HepG2 (cell line): ENCODE data around the gene SLC27A1. TPM values are rescaled to one million over a fixed set of nuclear protein-coding genes. Genes with fewer than 3 reads are reported as not detected.

Experiments used
- HNF4A ChIP-seq: sonication (generic); formaldehyde crosslinking; IDR thresholded peaks from 2 replicates; pipeline ENCODE4 v1.4.0; 2020; ENCODE audit warnings: missing genetic modification reagents
- KAT8 ChIP-seq: IDR thresholded peaks from 2 replicates; pipeline ENCODE4 v1.6.1; 2016; ENCODE audit warnings: missing genetic modification reagents, missing compliant biosample characterization
- NRL ChIP-seq: sonication (generic); formaldehyde crosslinking; IDR thresholded peaks from 2 replicates; pipeline ENCODE4 v1.5.0; 2020; ENCODE audit warnings: missing genetic modification reagents, mild to moderate bottlenecking, moderate library complexity, borderline replicate concordance
- PHF21A ChIP-seq: sonication (generic); formaldehyde crosslinking; IDR thresholded peaks from 2 replicates; pipeline ENCODE4 v1.5.0; 2020; ENCODE audit warnings: mild to moderate bottlenecking, missing genetic modification reagents
- SYNCRIP ChIP-seq: fragments of 200-400 bp; formaldehyde crosslinking; IDR thresholded peaks from 2 replicates; pipeline ENCODE4 v1.6.1; 2018; ENCODE audit warnings: mild to moderate bottlenecking, low read depth, low read length; ENCODE audit not compliant: insufficient read depth
- ZBTB1 ChIP-seq: sonication (generic); formaldehyde crosslinking; IDR thresholded peaks from 2 replicates; pipeline ENCODE4 v1.4.0; 2020; ENCODE audit warnings: missing genetic modification reagents, borderline replicate concordance
- ZBTB4 ChIP-seq: sonication (generic); formaldehyde crosslinking; IDR thresholded peaks from 2 replicates; pipeline ENCODE4 v1.4.0; 2020; ENCODE audit warnings: missing genetic modification reagents, mild to moderate bottlenecking, borderline replicate concordance
- ZFY ChIP-seq: sonication (generic); formaldehyde crosslinking; IDR thresholded peaks from 2 replicates; pipeline ENCODE4 v1.4.0; 2020; ENCODE audit warnings: missing genetic modification reagents
- ZNF160 ChIP-seq: sonication (generic); formaldehyde crosslinking; IDR thresholded peaks from 2 replicates; pipeline ENCODE4 v1.8.0; 2022; ENCODE audit warnings: mild to moderate bottlenecking, inconsistent platforms, missing genetic modification reagents
- ZNF256 ChIP-seq: sonication (generic); formaldehyde crosslinking; conservative IDR thresholded peaks from 2 replicates; pipeline ENCODE4 v1.4.0; 2020; ENCODE audit warnings: missing genetic modification reagents
- ZNF644 ChIP-seq: IDR thresholded peaks from 2 replicates; pipeline ENCODE4 v1.6.1; 2016; ENCODE audit warnings: low read depth
- polyA plus RNA-seq, 8 experiments: library from polyadenylated mRNA; depleted of rRNA in 3 of 8; stranded (reverse) in 7 of 8; unstranded in 1 of 8; fragments of >200 nt; fragmentation: Illumina TruSeq in 4 of 8; extraction: Trizol in 4 of 8; gene quantifications; 2 replicates each; pipeline versions ENCODE4 v1.2.1 to v1.2.3, GENCODE V29; 2011 to 2016; ENCODE audit warnings: low read depth in 4 of 8, missing spikeins in 1 of 8, mixed read lengths in 1 of 8; ENCODE audit not compliant: insufficient read depth in 1 of 8
- total RNA-seq, 5 experiments: library from RNA; depleted of rRNA; stranded (reverse); fragments of >200 nt; fragmentation: Illumina TruSeq; extraction: Trizol; gene quantifications; 2 replicates each; pipeline ENCODE4 v1.2.3, GENCODE V29; 2016; ENCODE audit warnings: low read depth in 1 of 5
- TF ChIP-seq, protein P1 (sequence below): sonication (generic); formaldehyde crosslinking; IDR thresholded peaks from 2 replicates; pipeline ENCODE4 v1.8.0; 2022; ENCODE audit warnings: low read depth, missing genetic modification reagents
- TF ChIP-seq, protein P2 (sequence below): sonication (generic); formaldehyde crosslinking; IDR thresholded peaks from 2 replicates; pipeline ENCODE4 v1.4.0; 2020; ENCODE audit warnings: missing genetic modification reagents, borderline replicate concordance
- TF ChIP-seq, protein P3 (sequence below): IDR thresholded peaks from 2 replicates; pipeline ENCODE4 v1.6.1; 2016; ENCODE audit warnings: missing biosample characterization, missing genetic modification reagents, low read depth

The SLC27A1 gene
- total and polyA plus RNA-seq, 2 of the 13 experiments (the other 11 are each of a cell fraction or from before 2014, with no cell fraction given) = 4.1 to 8.8 TPM

DNA sequence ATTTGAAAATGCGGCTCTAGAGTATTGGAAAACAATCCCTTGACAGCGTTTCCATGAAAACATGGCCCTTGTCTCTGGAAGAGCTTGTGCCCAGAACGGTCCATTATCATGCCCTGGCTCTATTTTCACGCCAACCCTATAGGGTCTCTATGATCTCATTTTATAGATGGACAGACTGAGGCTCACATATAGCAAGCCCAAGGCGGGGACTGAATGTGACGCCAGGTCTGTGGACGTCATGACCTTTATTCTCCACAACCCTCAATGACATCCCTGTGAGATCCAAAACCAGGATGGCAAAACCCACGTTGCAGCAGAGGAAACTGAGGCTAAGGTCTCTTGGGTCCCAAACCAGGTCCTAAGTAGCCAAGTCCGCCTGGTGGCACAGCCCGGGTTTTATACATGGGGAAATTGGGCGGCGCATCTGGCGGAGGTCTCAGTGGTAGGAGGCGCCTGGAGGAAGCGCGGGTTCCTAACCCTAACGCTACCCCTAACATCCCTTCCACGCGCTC, 84.7 kb downstream of the SLC27A1 start (continued):
- TF ChIP-seq PHF21A (CRISPR knock-in tag) = no peak
- no peak for TF ChIP-seq ZFY (CRISPR knock-in tag)
- no peak for TF ChIP-seq HNF4A (CRISPR knock-in tag)
- TF ChIP-seq, protein P1, sequence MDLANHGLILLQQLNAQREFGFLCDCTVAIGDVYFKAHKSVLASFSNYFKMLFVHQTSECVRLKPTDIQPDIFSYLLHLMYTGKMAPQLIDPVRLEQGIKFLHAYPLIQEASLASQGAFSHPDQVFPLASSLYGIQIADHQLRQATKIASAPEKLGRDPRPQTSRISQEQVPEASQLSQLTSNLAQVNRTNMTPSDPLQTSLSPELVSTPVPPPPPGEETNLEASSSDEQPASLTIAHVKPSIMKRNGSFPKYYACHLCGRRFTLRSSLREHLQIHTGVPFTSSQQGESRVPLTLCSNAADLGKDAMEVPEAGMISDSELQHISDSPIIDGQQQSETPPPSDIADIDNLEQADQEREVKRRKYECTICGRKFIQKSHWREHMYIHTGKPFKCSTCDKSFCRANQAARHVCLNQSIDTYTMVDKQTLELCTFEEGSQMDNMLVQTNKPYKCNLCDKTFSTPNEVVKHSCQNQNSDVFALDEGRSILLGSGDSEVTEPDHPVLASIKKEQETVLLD (CRISPR knock-in tag) = 0 out of 2 replicates have a peak, but pooled peaks have one; percentile 19
- no peak for TF ChIP-seq NRL (CRISPR knock-in tag)
- TF ChIP-seq ZNF256 (CRISPR knock-in tag) = no peak
- no peak for TF ChIP-seq KAT8 (CRISPR knock-in tag)
- TF ChIP-seq, protein P2, sequence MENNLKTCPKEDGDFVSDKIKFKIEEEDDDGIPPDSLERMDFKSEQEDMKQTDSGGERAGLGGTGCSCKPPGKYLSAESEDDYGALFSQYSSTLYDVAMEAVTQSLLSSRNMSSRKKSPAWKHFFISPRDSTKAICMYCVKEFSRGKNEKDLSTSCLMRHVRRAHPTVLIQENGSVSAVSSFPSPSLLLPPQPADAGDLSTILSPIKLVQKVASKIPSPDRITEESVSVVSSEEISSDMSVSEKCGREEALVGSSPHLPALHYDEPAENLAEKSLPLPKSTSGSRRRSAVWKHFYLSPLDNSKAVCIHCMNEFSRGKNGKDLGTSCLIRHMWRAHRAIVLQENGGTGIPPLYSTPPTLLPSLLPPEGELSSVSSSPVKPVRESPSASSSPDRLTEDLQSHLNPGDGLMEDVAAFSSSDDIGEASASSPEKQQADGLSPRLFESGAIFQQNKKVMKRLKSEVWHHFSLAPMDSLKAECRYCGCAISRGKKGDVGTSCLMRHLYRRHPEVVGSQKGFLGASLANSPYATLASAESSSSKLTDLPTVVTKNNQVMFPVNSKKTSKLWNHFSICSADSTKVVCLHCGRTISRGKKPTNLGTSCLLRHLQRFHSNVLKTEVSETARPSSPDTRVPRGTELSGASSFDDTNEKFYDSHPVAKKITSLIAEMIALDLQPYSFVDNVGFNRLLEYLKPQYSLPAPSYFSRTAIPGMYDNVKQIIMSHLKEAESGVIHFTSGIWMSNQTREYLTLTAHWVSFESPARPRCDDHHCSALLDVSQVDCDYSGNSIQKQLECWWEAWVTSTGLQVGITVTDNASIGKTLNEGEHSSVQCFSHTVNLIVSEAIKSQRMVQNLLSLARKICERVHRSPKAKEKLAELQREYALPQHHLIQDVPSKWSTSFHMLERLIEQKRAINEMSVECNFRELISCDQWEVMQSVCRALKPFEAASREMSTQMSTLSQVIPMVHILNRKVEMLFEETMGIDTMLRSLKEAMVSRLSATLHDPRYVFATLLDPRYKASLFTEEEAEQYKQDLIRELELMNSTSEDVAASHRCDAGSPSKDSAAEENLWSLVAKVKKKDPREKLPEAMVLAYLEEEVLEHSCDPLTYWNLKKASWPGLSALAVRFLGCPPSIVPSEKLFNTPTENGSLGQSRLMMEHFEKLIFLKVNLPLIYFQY (CRISPR knock-in tag) = no peak
- no peak for TF ChIP-seq ZNF160 (CRISPR knock-in tag)
- TF ChIP-seq ZBTB4 (CRISPR knock-in tag) = no peak
- no peak for TF ChIP-seq SYNCRIP
- TF ChIP-seq ZBTB1 (CRISPR knock-in tag) = no peak
- TF ChIP-seq, protein P3, sequence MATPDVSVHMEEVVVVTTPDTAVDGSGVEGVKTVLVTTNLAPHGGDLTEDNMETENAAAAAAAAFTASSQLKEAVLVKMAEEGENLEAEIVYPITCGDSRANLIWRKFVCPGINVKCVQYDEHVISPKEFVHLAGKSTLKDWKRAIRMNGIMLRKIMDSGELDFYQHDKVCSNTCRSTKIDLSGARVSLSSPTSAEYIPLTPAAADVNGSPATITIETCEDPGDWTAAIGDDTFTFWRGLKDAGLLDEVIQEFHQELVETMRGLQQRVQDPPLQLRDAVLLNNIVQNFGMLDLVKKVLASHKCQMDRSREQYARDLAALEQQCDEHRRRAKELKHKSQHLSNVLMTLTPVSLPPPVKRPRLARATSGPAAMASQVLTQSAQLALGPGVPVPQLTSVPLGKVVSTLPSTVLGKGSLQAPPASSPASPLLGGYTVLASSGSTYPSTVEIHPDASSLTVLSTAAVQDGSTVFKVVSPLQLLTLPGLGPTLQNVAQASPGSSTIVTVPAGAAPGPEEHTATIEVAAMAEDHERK = no peak
- no peak for TF ChIP-seq ZNF644 (CRISPR knock-in tag)
